ENCODE results near the gene ANKS4B. TPM values are rescaled to one million over a fixed set of nuclear protein-coding genes. Genes with fewer than 3 reads are reported as not detected.
"Not testable (repeated sequence)": the region's sequence is repeated elsewhere in the genome, so short reads cannot be mapped to it uniquely, and the experiment has no call there.

ANKS4B gene
- total RNA-seq, 1 experiment from 2014 or later: 0.07 TPM

DNA sequence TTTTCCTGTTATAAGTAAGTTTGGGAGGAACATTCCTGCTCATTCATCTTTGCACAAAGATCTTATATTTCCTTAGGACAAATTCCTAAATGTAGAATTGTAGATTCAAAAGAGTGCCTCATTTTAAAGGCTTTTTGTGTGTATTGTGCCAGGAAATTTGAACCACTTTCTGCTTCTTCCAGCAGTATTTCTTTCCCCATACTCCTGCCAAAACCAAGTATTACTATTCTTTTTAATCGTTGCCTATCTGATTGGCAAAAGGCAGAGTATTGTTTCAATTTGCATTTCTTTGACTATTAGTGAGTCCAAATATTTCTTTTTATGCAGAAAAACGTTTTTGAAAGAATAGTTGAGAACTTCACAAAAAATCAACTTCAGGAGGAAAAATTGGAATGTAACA is 9.3 kb downstream of the ANKS4B start (continued):
- TF ChIP-seq, protein P1, sequence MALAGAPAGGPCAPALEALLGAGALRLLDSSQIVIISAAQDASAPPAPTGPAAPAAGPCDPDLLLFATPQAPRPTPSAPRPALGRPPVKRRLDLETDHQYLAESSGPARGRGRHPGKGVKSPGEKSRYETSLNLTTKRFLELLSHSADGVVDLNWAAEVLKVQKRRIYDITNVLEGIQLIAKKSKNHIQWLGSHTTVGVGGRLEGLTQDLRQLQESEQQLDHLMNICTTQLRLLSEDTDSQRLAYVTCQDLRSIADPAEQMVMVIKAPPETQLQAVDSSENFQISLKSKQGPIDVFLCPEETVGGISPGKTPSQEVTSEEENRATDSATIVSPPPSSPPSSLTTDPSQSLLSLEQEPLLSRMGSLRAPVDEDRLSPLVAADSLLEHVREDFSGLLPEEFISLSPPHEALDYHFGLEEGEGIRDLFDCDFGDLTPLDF (CRISPR knock-in tag; IDR thresholded peaks at IDR 0.05): no peak
- no peak for TF ChIP-seq ATF1 (CRISPR knock-in tag; IDR thresholded peaks at IDR 0.05)
- TF ChIP-seq, protein P2, sequence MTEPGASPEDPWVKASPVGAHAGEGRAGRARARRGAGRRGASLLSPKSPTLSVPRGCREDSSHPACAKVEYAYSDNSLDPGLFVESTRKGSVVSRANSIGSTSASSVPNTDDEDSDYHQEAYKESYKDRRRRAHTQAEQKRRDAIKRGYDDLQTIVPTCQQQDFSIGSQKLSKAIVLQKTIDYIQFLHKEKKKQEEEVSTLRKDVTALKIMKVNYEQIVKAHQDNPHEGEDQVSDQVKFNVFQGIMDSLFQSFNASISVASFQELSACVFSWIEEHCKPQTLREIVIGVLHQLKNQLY (CRISPR knock-in tag; IDR thresholded peaks at IDR 0.05): no peak
- TF ChIP-seq, protein P3, sequence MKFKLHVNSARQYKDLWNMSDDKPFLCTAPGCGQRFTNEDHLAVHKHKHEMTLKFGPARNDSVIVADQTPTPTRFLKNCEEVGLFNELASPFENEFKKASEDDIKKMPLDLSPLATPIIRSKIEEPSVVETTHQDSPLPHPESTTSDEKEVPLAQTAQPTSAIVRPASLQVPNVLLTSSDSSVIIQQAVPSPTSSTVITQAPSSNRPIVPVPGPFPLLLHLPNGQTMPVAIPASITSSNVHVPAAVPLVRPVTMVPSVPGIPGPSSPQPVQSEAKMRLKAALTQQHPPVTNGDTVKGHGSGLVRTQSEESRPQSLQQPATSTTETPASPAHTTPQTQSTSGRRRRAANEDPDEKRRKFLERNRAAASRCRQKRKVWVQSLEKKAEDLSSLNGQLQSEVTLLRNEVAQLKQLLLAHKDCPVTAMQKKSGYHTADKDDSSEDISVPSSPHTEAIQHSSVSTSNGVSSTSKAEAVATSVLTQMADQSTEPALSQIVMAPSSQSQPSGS (CRISPR knock-in tag; IDR thresholded peaks at IDR 0.05; ENCODE audit: borderline replicate concordance, low read depth): no peak

DNA sequence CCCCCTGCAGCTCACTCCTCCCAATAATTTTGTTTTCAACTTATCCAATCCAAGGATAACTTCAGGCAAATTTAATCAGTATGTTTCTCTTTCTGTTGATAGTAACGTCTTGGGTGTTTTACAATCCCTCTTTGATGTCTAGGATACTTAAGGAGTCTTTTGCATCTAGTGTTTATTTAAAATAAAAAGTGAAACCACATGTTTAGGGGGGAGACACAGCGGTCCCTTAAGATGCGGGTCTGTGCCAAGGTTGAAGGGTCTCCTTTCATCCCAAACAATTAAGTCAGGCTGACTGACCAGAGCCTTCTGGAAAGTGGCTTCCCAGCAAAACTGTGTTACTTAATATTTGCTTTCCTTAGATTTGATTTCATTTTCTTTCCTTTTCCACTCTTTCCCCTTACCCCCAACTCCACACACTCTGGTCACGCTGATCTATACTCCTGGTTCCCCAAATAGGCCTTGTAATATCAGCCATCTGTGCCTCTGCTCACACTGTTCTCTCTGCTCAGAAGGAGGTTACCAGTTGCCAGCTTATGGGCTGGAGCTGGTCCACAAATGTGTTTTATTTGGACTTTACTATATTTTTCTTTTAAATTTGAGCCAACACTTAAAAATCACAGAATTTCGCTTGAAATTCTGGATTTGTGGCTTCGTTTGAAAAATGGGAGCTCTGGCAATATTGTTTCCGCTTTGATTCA is 11.2 kb downstream of the ANKS4B start:
- CTCF ChIA-PET: no interaction called here

DNA sequence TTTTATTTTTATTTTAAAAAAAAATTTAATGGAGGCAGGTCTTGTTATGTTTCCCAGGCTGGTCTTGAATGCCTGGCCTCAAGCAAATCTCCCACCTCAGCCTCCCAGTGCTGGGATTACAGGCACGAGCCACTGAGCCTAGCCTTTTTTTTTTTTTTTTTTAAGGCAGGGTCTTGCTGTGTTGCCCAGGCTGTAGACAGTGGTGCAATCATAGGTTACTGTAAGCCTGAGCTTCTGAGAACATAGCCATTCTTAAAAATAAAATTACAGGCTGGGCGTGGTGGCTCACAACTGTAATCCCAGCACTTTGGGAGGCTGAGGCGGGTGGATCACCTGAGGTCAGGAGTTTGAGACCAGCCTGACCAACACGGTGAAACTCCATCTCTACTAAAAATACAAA is 14.7 kb downstream of the ANKS4B start:
- POLR2A ChIA-PET; H3K36me3 Mint-ChIP-seq; H3K9me3 Mint-ChIP-seq; ATAC-seq; CTCF ChIA-PET; H3K4me1 Mint-ChIP-seq; H3K27me3 Mint-ChIP-seq (ENCODE audit: low read depth); DNase-seq (ENCODE audit: low spot score); H3K4me3 Mint-ChIP-seq; H3K27ac Mint-ChIP-seq: not testable (repeated sequence)

More for the DNA sequence above, 11.2 kb downstream of the ANKS4B start:
- DNase-seq (ENCODE audit: low spot score): no peak
- Mint-ChIP-seq H3K9me3 (no peaks in the 10 kb centered on the region), H3K36me3 (no peaks in the 10 kb centered on the region), H3K4me3 (no peak overlapping the region), H3K27ac (no peak overlapping the region; the same call in 1 of the 2 replicates), H3K27me3 (ENCODE audit: low read depth) (no peaks in the 10 kb centered on the region; the same call in 1 of the 2 replicates), H3K4me1 (peaks cover 9% of the 10 kb centered on the region)
- POLR2A ChIA-PET: no interaction called here
- no peak for ATAC-seq
- TF ChIP-seq TCF7 (CRISPR knock-in tag; IDR thresholded peaks at IDR 0.05; ENCODE audit: low read depth): no peak
- no peak for TF ChIP-seq MYBL2 (CRISPR knock-in tag; IDR thresholded peaks at IDR 0.05)

DNA sequence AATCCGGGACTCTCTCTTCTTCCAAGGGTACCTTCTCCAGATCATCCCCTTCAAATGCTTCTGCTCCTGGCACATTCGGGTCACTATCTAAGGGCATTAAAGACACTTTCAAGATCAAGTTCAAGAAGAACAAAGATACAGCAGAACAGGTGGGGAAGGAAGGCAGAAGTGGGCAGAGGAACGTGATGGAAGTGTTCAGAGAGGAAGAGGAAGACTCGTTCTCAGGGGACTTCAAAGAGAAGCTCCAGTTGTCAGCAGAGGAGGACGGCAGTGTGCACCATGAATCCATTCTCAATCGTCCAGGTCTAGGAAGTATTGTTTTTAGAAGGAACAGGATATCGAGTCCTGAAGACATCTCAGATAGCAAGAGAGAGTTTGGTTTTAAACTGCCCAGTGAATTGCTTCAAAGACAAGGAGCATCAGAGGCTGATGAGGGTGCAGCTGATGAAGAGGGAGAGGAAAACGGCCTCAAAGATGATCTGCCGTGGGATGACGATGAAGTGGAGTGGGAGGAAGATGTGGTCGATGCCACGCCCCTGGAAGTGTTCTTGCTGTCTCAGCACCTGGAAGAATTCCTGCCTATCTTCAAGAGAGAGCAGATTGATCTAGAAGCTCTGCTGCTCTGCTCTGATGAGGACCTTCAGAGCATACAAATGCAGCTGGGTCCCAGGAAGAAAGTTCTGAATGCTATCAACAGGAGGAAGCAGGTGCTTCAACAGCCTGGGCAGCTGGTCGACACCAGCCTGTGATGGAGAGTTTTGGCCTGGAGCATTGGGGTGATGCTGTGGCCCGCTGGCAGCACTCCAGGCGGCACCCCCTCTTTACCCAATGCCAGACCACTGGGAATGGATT is 16.8 kb downstream of the ANKS4B start:
- Mint-ChIP-seq H3K4me3 (no peak overlapping the region), H3K36me3 (no peaks in the 10 kb centered on the region), H3K4me1 (peaks cover 9% of the 10 kb centered on the region), H3K27me3 (ENCODE audit: low read depth) (peaks cover 3% of the 10 kb centered on the region; the same call in 1 of the 2 replicates), H3K27ac (no peak overlapping the region), H3K9me3 (no peaks in the 10 kb centered on the region)
- DNase-seq (ENCODE audit: low spot score): no peak
- CTCF ChIA-PET: interaction anchor here (0.6 to 0.9 kb wide), 2 partner anchors 8 to 63 kb away, joined by 3 to 5 read pairs; no protein-coding TSS in a partner anchor
- POLR2A ChIA-PET: no interaction called here
- no peak for ATAC-seq
- TF ChIP-seq, protein P4, sequence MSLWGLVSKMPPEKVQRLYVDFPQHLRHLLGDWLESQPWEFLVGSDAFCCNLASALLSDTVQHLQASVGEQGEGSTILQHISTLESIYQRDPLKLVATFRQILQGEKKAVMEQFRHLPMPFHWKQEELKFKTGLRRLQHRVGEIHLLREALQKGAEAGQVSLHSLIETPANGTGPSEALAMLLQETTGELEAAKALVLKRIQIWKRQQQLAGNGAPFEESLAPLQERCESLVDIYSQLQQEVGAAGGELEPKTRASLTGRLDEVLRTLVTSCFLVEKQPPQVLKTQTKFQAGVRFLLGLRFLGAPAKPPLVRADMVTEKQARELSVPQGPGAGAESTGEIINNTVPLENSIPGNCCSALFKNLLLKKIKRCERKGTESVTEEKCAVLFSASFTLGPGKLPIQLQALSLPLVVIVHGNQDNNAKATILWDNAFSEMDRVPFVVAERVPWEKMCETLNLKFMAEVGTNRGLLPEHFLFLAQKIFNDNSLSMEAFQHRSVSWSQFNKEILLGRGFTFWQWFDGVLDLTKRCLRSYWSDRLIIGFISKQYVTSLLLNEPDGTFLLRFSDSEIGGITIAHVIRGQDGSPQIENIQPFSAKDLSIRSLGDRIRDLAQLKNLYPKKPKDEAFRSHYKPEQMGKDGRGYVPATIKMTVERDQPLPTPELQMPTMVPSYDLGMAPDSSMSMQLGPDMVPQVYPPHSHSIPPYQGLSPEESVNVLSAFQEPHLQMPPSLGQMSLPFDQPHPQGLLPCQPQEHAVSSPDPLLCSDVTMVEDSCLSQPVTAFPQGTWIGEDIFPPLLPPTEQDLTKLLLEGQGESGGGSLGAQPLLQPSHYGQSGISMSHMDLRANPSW (CRISPR knock-in tag; conservative IDR thresholded peaks at IDR 0.05; ENCODE audit: low read depth): no peak
- no peak for TF ChIP-seq JUN (CRISPR knock-in tag; IDR thresholded peaks at IDR 0.05)
- no peak for TF ChIP-seq CREM (CRISPR knock-in tag; IDR thresholded peaks at IDR 0.05)
- TF ChIP-seq, protein P5, sequence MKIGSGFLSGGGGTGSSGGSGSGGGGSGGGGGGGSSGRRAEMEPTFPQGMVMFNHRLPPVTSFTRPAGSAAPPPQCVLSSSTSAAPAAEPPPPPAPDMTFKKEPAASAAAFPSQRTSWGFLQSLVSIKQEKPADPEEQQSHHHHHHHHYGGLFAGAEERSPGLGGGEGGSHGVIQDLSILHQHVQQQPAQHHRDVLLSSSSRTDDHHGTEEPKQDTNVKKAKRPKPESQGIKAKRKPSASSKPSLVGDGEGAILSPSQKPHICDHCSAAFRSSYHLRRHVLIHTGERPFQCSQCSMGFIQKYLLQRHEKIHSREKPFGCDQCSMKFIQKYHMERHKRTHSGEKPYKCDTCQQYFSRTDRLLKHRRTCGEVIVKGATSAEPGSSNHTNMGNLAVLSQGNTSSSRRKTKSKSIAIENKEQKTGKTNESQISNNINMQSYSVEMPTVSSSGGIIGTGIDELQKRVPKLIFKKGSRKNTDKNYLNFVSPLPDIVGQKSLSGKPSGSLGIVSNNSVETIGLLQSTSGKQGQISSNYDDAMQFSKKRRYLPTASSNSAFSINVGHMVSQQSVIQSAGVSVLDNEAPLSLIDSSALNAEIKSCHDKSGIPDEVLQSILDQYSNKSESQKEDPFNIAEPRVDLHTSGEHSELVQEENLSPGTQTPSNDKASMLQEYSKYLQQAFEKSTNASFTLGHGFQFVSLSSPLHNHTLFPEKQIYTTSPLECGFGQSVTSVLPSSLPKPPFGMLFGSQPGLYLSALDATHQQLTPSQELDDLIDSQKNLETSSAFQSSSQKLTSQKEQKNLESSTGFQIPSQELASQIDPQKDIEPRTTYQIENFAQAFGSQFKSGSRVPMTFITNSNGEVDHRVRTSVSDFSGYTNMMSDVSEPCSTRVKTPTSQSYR (CRISPR knock-in tag; IDR thresholded peaks at IDR 0.05): no peak
- TF ChIP-seq ETV6 (CRISPR knock-in tag; IDR thresholded peaks at IDR 0.05): no peak
- TF ChIP-seq, protein P6, sequence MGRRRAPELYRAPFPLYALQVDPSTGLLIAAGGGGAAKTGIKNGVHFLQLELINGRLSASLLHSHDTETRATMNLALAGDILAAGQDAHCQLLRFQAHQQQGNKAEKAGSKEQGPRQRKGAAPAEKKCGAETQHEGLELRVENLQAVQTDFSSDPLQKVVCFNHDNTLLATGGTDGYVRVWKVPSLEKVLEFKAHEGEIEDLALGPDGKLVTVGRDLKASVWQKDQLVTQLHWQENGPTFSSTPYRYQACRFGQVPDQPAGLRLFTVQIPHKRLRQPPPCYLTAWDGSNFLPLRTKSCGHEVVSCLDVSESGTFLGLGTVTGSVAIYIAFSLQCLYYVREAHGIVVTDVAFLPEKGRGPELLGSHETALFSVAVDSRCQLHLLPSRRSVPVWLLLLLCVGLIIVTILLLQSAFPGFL (CRISPR knock-in tag; IDR thresholded peaks at IDR 0.05; ENCODE audit: borderline replicate concordance): no peak
- TF ChIP-seq NFYB (CRISPR knock-in tag; conservative IDR thresholded peaks at IDR 0.05; ENCODE audit: low read depth): no peak
- TF ChIP-seq, protein P7, sequence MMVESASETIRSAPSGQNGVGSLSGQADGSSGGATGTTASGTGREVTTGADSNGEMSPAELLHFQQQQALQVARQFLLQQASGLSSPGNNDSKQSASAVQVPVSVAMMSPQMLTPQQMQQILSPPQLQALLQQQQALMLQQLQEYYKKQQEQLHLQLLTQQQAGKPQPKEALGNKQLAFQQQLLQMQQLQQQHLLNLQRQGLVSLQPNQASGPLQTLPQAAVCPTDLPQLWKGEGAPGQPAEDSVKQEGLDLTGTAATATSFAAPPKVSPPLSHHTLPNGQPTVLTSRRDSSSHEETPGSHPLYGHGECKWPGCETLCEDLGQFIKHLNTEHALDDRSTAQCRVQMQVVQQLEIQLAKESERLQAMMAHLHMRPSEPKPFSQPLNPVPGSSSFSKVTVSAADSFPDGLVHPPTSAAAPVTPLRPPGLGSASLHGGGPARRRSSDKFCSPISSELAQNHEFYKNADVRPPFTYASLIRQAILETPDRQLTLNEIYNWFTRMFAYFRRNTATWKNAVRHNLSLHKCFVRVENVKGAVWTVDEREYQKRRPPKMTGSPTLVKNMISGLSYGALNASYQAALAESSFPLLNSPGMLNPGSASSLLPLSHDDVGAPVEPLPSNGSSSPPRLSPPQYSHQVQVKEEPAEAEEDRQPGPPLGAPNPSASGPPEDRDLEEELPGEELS (CRISPR knock-in tag; IDR thresholded peaks at IDR 0.05): no peak

Measured in WTC11 (cell line).